Measurements from ENCODE around the gene ASB6. TPM values are rescaled to one million over a fixed set of nuclear protein-coding genes. Genes with fewer than 3 reads are reported as not detected.
A peak's percentile ranks its signal among the peaks of the same experiment; 100 is the strongest.

The ASB6 gene
- total RNA-seq, 1 donor from 2014 or later = 22.4 TPM

DNA sequence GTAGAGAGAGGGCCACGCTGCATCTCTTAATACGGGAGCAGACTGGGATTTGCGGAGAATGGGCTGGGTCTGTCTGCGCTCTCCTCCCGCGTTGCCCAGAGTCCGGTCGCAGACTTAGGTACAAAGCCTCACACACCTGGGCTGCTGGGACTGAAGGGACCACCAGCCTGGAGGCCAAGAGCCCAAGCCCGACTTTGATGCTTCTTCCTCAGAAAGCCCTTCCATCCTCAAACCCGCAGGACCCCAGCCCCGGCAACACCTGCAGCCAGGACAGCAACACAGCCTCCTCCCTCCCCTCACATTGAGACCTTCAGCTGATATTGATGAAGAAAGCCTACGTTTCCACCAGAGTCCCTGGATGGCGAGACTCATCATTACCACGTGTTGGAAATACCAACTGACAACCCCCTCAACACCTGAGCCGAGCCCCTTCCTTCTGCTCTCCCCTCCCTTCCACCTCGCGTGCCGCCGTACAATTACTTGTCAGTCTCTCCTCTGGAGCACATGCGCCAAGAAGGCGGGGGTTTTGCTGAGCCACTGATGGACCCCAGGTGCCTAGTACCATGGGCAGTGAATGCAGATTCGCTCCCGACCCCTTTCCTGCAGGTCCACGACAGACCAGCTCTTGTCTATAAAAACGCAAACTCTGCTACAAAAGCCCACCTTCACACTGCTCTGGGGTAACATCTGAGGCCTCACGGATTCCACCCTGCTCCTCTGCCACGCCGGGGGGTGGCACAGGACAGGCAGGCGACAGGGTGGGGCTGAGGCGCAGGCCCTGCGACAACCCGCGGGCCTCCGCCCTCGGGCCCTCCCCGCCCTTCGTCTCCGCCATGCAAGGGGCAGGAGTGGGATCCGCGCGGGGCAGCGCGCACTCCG lies 841 bp downstream of the ASB6 start:
- peak overlapping the region; percentile 88 for H3K4me3 Mint-ChIP-seq
- peaks cover 4% of the 10 kb centered on the region for H3K36me3 Mint-ChIP-seq
- peak overlapping the region; percentile 30 for H3K27ac Mint-ChIP-seq
- TF ChIP-seq, protein P1, sequence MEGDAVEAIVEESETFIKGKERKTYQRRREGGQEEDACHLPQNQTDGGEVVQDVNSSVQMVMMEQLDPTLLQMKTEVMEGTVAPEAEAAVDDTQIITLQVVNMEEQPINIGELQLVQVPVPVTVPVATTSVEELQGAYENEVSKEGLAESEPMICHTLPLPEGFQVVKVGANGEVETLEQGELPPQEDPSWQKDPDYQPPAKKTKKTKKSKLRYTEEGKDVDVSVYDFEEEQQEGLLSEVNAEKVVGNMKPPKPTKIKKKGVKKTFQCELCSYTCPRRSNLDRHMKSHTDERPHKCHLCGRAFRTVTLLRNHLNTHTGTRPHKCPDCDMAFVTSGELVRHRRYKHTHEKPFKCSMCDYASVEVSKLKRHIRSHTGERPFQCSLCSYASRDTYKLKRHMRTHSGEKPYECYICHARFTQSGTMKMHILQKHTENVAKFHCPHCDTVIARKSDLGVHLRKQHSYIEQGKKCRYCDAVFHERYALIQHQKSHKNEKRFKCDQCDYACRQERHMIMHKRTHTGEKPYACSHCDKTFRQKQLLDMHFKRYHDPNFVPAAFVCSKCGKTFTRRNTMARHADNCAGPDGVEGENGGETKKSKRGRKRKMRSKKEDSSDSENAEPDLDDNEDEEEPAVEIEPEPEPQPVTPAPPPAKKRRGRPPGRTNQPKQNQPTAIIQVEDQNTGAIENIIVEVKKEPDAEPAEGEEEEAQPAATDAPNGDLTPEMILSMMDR (conservative IDR thresholded peaks at IDR 0.05) = no peak
- no peaks in the 10 kb centered on the region for H3K9me3 Mint-ChIP-seq
- H3K4me1 Mint-ChIP-seq (ENCODE audit: unreplicated experiment) = peaks cover 10% of the 10 kb centered on the region
- H3K27me3 Mint-ChIP-seq = no peaks in the 10 kb centered on the region
- no peak for DNase-seq (ENCODE audit: extremely low spot score, unreplicated experiment)

DNA sequence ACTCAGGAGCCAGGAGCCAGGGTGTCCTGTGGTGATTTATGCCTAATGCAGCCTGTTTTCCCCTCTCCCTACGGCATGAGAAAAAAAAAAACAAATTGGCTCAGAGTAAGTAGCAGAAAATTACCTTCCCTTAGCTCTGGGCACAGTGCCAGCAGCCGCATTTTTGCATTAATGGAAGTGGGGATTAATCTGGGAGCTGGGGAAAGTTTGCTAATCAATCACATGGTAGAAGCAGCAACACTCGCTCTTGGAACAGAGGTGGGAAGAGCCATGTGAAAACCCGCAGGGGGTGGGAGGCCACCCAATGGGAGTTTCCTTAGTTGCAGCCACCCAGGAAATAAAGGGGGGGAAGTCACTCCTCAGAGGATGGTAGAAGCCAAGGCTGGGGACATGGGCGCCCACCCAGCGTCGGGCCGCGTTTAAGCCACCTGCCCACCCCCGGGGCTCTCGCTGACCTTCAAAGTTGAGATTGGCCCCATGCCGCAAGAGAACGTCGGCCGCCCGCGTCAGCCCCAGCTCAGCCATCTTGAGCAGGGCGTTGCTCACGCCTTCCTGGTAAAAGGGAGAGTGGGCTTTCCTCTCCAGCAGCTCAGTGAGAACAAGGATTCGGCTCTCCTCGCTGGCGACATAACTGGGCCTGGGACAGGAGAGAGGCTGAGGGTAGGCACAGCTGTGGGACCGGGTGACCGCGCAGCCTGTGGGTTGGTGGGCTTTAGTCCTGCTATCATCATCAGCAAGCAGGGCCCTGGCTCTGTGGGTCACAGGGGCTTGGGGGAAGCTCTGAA lies 1.7 kb downstream of the ASB6 start:
- H3K4me3 Mint-ChIP-seq = peak overlapping the region; percentile 88
- H3K9me3 Mint-ChIP-seq = no peaks in the 10 kb centered on the region
- H3K27ac Mint-ChIP-seq = no peak overlapping the region
- peaks cover 4% of the 10 kb centered on the region for H3K36me3 Mint-ChIP-seq
- DNase-seq (ENCODE audit: extremely low spot score, unreplicated experiment) = no peak
- no peaks in the 10 kb centered on the region for H3K27me3 Mint-ChIP-seq
- TF ChIP-seq, protein P1 (conservative IDR thresholded peaks at IDR 0.05) = no peak
- peaks cover 10% of the 10 kb centered on the region for H3K4me1 Mint-ChIP-seq (ENCODE audit: unreplicated experiment)

DNA sequence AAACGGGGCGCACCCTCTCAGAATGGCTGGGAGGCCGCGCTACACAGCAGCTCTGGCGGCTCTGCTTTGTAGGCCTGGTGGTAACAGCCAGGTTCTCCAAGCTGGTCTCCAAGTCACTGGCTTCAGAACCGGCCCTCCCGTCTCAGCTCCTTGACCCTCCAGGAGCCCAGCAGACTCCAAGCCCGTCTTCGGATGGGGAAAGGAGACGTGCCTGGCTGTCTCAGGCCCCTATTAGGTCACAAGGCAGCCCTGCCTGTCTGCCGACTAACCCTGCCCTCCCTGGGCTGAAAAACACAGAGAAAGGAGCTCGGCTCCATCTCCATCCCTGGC lies 2.2 kb downstream of the ASB6 start:
- Mint-ChIP-seq H3K9me3 (no peaks in the 10 kb centered on the region), H3K36me3 (peaks cover 4% of the 10 kb centered on the region), H3K27me3 (no peaks in the 10 kb centered on the region), H3K4me3 (peak overlapping the region; percentile 88), H3K4me1 (ENCODE audit: unreplicated experiment) (peaks cover 10% of the 10 kb centered on the region), H3K27ac (no peak overlapping the region)
- DNase-seq (ENCODE audit: extremely low spot score, unreplicated experiment) = no peak
- TF ChIP-seq, protein P1 (conservative IDR thresholded peaks at IDR 0.05) = no peak

DNA sequence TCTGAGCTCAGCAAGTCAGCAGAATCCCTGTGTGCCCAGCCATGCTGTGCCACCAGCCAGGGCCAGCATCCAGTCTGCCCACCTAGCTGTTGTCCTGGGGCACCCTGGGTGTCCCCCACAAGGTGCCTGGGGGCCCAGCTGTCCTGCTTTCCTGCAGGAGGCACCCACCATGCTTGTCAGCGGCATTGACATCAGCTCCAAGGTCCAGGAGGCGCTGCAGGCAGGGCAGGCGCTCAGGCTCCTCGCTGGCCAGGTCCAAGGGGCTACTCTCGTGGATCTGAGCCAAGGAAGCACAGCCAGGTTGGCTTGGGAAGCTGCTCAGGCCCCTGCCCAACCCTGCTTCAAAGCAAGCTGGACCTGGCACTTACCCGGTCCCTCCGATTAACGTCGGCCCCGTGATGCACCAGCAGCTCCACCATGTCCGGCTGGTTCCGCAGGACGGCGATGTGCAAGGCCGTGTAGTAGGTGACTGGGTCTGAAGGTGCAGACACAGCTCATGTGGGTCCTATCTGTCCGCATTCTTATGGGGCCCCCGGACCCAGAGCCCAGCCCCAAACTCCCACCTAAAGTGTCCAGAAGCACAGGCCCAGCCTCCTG lies 2.8 kb downstream of the ASB6 start:
- Mint-ChIP-seq H3K27ac (no peak overlapping the region), H3K9me3 (no peaks in the 10 kb centered on the region), H3K4me1 (ENCODE audit: unreplicated experiment) (peaks cover 10% of the 10 kb centered on the region)

More for the DNA sequence above, 2.8 kb downstream of the ASB6 start:
- DNase-seq (ENCODE audit: extremely low spot score, unreplicated experiment) = no peak
- Mint-ChIP-seq H3K4me3 (no peak overlapping the region), H3K27me3 (no peaks in the 10 kb centered on the region), H3K36me3 (peaks cover 4% of the 10 kb centered on the region)
- TF ChIP-seq, protein P1 (conservative IDR thresholded peaks at IDR 0.05) = no peak

Measured in type B pancreatic cell (in vitro differentiated cells).